ENCODE data around the gene SEMA5B.

DNA sequence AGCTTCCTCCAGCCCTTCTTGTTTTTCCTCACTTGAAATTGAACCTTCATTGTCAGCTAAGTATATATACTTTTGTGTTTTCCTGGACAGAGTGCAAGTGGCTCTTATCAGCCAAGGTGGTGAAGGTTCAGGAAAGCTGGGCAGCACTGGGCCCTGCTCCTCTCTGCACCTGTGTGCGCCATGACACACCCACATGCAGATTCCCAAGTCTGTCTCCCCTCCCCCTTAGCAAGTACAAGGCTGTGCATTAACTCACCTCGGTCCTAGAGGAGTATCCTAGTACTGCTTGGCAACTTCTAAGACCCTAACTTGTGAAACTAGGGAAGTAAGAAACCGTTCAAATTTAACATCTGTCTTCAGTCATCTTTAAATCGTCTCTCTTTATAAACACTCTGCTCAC lies 146.9 kb downstream of the SEMA5B start:
- TF ChIP-seq, protein P1, sequence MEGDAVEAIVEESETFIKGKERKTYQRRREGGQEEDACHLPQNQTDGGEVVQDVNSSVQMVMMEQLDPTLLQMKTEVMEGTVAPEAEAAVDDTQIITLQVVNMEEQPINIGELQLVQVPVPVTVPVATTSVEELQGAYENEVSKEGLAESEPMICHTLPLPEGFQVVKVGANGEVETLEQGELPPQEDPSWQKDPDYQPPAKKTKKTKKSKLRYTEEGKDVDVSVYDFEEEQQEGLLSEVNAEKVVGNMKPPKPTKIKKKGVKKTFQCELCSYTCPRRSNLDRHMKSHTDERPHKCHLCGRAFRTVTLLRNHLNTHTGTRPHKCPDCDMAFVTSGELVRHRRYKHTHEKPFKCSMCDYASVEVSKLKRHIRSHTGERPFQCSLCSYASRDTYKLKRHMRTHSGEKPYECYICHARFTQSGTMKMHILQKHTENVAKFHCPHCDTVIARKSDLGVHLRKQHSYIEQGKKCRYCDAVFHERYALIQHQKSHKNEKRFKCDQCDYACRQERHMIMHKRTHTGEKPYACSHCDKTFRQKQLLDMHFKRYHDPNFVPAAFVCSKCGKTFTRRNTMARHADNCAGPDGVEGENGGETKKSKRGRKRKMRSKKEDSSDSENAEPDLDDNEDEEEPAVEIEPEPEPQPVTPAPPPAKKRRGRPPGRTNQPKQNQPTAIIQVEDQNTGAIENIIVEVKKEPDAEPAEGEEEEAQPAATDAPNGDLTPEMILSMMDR (IDR thresholded peaks at IDR 0.05), result no peak
- no peak for TF ChIP-seq POLR2A (IDR thresholded peaks at IDR 0.05)
